ENCODE data around the gene FNDC3A. TPM values are rescaled to one million over a fixed set of nuclear protein-coding genes. Genes with fewer than 3 reads are reported as not detected.

FNDC3A gene
- total RNA-seq, 1 experiment from 2014 or later = 34.3 TPM

DNA sequence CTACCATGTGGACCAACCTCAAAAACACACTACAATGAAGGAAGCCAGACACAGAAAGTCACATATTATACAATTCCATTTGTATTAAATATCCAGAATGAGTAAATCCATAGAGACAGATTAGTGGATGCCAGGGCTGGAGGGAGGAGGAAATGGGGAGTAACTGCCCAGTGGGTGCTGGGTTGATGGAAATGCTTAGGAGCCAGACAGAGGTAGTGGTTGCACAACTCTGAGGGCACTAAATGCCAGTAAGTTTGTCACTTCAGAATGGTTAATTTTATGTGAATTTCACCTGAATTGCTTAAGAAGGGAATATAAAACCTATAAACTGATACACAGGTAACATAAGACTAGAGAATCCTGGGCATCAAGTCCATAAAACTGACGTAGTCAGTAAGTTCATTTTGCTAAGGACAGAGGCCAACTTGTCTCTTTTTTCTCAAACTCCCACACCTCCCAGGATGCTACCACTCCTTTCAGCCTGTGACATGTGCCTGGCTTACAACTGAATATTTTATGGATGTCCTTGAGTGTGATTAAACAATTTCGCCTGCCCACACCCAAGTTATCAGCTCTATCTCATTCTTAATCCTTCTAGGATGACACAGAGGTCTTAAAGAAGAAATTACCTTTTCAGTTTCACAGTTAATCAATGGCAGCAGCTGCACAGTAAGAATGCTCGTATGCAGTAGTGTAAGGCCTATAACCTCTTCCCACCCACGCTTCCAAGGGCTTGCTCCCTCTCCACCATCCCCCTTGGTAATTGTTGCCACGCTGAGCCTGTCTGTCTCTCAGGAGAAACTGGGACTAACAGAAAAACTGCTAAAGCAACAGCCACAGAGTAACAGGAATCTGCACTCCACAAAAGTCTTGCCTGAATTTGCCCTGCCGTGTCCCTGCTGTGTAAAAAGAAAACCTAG lies 238.5 kb downstream of the FNDC3A start:
- POLR2A ChIA-PET (ENCODE audit: unreplicated experiment) = no interaction called here
- H3K4me1 ChIP-seq (replicated peaks; ENCODE audit: insufficient read depth) = no peaks in the 10 kb centered on the region
- CTCF ChIA-PET = no interaction called here
- H3K4me2 ChIP-seq = no peak overlapping the region
- no peaks in the 10 kb centered on the region for H4K20me1 ChIP-seq (ENCODE audit: insufficient read depth)
- H3K27ac ChIP-seq = no peak overlapping the region
- TF ChIP-seq, protein P1, sequence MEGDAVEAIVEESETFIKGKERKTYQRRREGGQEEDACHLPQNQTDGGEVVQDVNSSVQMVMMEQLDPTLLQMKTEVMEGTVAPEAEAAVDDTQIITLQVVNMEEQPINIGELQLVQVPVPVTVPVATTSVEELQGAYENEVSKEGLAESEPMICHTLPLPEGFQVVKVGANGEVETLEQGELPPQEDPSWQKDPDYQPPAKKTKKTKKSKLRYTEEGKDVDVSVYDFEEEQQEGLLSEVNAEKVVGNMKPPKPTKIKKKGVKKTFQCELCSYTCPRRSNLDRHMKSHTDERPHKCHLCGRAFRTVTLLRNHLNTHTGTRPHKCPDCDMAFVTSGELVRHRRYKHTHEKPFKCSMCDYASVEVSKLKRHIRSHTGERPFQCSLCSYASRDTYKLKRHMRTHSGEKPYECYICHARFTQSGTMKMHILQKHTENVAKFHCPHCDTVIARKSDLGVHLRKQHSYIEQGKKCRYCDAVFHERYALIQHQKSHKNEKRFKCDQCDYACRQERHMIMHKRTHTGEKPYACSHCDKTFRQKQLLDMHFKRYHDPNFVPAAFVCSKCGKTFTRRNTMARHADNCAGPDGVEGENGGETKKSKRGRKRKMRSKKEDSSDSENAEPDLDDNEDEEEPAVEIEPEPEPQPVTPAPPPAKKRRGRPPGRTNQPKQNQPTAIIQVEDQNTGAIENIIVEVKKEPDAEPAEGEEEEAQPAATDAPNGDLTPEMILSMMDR (conservative IDR thresholded peaks at IDR 0.05) = no peak
- TF ChIP-seq EZH2 (IDR thresholded peaks at IDR 0.05; ENCODE audit: low read depth) = no peak
- no peaks in the 10 kb centered on the region for H3K36me3 ChIP-seq (ENCODE audit: low read depth)
- H3K9me3 ChIP-seq (ENCODE audit: insufficient read depth, low read depth) = no peaks in the 10 kb centered on the region
- no TSS peak for BruUV-seq (replicated peaks)
- H3K9me2 ChIP-seq (ENCODE audit: insufficient read depth) = no peaks in the 10 kb centered on the region
- intact Hi-C loops (cut with micrococcal nuclease; ENCODE audit: unreplicated experiment) = no loop called here
- H3K4me3 ChIP-seq = no peak overlapping the region
- no peak for DNase-seq
- no peaks in the 10 kb centered on the region for H3K27me3 ChIP-seq (ENCODE audit: insufficient read depth, low read depth)
- H2AFZ ChIP-seq = no peak overlapping the region
- no peaks in the 10 kb centered on the region for H3F3A ChIP-seq (ENCODE audit: insufficient read depth, low read depth)
- H3K79me2 ChIP-seq (ENCODE audit: low read depth) = no peaks in the 10 kb centered on the region

DNA sequence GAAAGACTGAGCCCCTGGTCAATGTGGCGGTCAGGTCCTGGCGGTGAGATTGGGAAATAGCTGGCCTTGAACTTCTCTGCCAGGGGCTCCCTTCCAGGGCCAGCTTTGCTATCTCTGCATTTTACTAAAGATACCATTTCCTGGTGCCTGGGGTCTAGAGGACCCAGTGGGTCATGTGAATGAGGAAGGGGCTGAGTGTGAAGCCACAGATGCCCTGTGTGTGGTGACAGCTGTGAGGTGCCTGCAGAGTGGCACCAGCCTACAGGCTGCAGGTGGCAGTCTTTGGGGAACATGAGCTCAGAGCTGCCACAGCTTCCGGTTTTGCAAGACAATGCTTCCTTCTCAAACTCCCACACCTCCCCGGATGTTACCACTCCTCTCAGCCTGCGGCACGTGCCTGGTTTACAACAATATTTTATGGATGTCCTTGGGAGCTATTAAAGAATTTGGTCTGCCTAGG lies 239.2 kb downstream of the FNDC3A start:
- H3F3A ChIP-seq (ENCODE audit: insufficient read depth, low read depth) = no peaks in the 10 kb centered on the region
- TF ChIP-seq, protein P1 (conservative IDR thresholded peaks at IDR 0.05) = no peak
- no peak for TF ChIP-seq EZH2 (IDR thresholded peaks at IDR 0.05; ENCODE audit: low read depth)
- H3K4me1 ChIP-seq (replicated peaks; ENCODE audit: insufficient read depth) = no peaks in the 10 kb centered on the region
- no peaks in the 10 kb centered on the region for H3K9me2 ChIP-seq (ENCODE audit: insufficient read depth)
- ChIA-PET CTCF (interaction anchor here (0.8 kb wide), 1 partner anchor 721 kb away, joined by 7 read pairs; the partner anchor contains the start of gene SPRYD7), POLR2A (ENCODE audit: unreplicated experiment) (no interaction called here)
- no TSS peak for BruUV-seq (replicated peaks)
- H4K20me1 ChIP-seq (ENCODE audit: insufficient read depth) = no peaks in the 10 kb centered on the region
- H3K36me3 ChIP-seq (ENCODE audit: low read depth) = no peaks in the 10 kb centered on the region
- no peak overlapping the region for H3K27ac ChIP-seq
- peak in 1 of 2 experiments; percentile 8 for DNase-seq
- no peak overlapping the region for H3K4me3 ChIP-seq
- no peak overlapping the region for H2AFZ ChIP-seq
- H3K79me2 ChIP-seq (ENCODE audit: low read depth) = no peaks in the 10 kb centered on the region
- H3K27me3 ChIP-seq (ENCODE audit: insufficient read depth, low read depth) = no peaks in the 10 kb centered on the region
- H3K9me3 ChIP-seq (ENCODE audit: insufficient read depth, low read depth) = no peaks in the 10 kb centered on the region
- intact Hi-C loops (cut with micrococcal nuclease; ENCODE audit: unreplicated experiment) = no loop called here
- H3K4me2 ChIP-seq = no peak overlapping the region

DNA sequence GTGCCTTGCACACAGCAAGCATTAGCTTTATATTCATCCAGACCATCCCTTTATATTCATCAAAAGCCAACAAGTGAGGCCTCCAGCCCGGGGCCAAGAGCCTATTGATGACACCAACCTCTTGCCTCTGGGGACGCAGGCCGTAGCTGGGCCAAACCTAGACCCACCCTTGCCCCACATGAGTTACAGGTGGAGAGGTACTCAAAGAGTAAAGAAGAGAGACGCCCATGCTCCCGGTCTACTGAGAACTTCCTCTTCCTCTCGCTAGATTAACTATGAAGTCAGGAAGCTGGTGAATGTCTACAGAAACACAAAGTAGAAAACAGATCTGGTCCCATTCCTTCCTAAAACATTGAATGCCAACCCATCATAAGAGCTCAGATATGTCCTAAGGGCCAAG lies 240.6 kb downstream of the FNDC3A start:
- no peak overlapping the region for H2AFZ ChIP-seq
- no peaks in the 10 kb centered on the region for H3F3A ChIP-seq (ENCODE audit: insufficient read depth, low read depth)
- no peaks in the 10 kb centered on the region for H3K36me3 ChIP-seq (ENCODE audit: low read depth)
- no peak for TF ChIP-seq EZH2 (IDR thresholded peaks at IDR 0.05; ENCODE audit: low read depth)
- TF ChIP-seq, protein P1 (conservative IDR thresholded peaks at IDR 0.05) = no peak
- H3K4me1 ChIP-seq (replicated peaks; ENCODE audit: insufficient read depth) = no peaks in the 10 kb centered on the region
- BruUV-seq (replicated peaks) = no TSS peak
- no peak overlapping the region for H3K4me2 ChIP-seq
- no peaks in the 10 kb centered on the region for H3K9me3 ChIP-seq (ENCODE audit: insufficient read depth, low read depth)
- CTCF ChIA-PET = interaction anchor here (0.6 kb wide), 1 partner anchor 122 kb away, joined by 4 read pairs; no protein-coding TSS in a partner anchor
- DNase-seq = no peak
- H3K9me2 ChIP-seq (ENCODE audit: insufficient read depth) = no peaks in the 10 kb centered on the region
- no peaks in the 10 kb centered on the region for H3K79me2 ChIP-seq (ENCODE audit: low read depth)
- intact Hi-C loops (cut with micrococcal nuclease; ENCODE audit: unreplicated experiment) = no loop called here
- H3K27ac ChIP-seq = no peak overlapping the region
- POLR2A ChIA-PET (ENCODE audit: unreplicated experiment) = interaction anchor here (0.6 kb wide), 1 partner anchor 28 kb away, joined by 3 read pairs; no protein-coding TSS in a partner anchor
- H3K4me3 ChIP-seq = no peak overlapping the region
- no peaks in the 10 kb centered on the region for H4K20me1 ChIP-seq (ENCODE audit: insufficient read depth)
- H3K27me3 ChIP-seq (ENCODE audit: insufficient read depth, low read depth) = 0 out of 2 replicates have a peak, but pooled peaks cover 1% of the 10 kb centered on the region

All from PC-9 (cell line).